GM19468 (cell line): ENCODE data around the gene OR51V1.
"Not testable (repeated sequence)": the region's sequence is repeated elsewhere in the genome, so short reads cannot be mapped to it uniquely, and the experiment has no call there.

Experiments used
- ATAC-seq: cut with Tn5 transposase; IDR thresholded peaks from one replicate; pipeline ENCODE4 v1.9.1; 2021; ENCODE audit warnings: mild to moderate bottlenecking, moderate library complexity, moderate number of reproducible peaks; ENCODE audit not compliant: unreplicated experiment; ENCODE audit errors: extremely low read depth

Gene OR51V1

GRCh38 chr11:5200582-5200981 is at the start of gene OR51V1:
TSS of gene OR51V1 (minus strand) at chr11:5200682. CDS start at chr11:5200682, 0 bp downstream.
- no peak for ATAC-seq

- ATAC-seq: not testable (repeated sequence)
Measured at GRCh38 chr11:5249807-5250396, 49.4 kb upstream of the OR51V1 start, which contains the start of gene HBG1. TSS of gene HBG1 (minus strand) at chr11:5249857. CDS start at chr11:5249804, 53 bp downstream.

GRCh38 chr11:5248498-5248897 is 48.0 kb upstream of the OR51V1 start:
- ATAC-seq: not testable (repeated sequence)

- no peak for ATAC-seq
Measured at GRCh38 chr11:5247472-5248192, 47.1 kb upstream of the OR51V1 start.

- no peak for ATAC-seq
Measured at GRCh38 chr11:5246772-5247471, 46.4 kb upstream of the OR51V1 start.

- no peak for ATAC-seq
Measured at GRCh38 chr11:5245155-5245554, 44.7 kb upstream of the OR51V1 start.

- no peak for ATAC-seq
Measured at GRCh38 chr11:5243816-5244180, 43.3 kb upstream of the OR51V1 start.

- ATAC-seq: no peak
Measured at GRCh38 chr11:5242933-5243815, 42.7 kb upstream of the OR51V1 start.

GRCh38 chr11:5242208-5242607 is 41.7 kb upstream of the OR51V1 start:
- no peak for ATAC-seq

GRCh38 chr11:5241458-5241857 is 41.0 kb upstream of the OR51V1 start:
- no peak for ATAC-seq

- ATAC-seq: no peak
Measured at GRCh38 chr11:5240458-5240857, 40.0 kb upstream of the OR51V1 start.

- no peak for ATAC-seq
Measured at GRCh38 chr11:5240056-5240455, 39.6 kb upstream of the OR51V1 start.

GRCh38 chr11:5239046-5239445 is 38.6 kb upstream of the OR51V1 start:
- no peak for ATAC-seq

GRCh38 chr11:5238486-5238885 is 38.0 kb upstream of the OR51V1 start:
- ATAC-seq: no peak

- no peak for ATAC-seq
Measured at GRCh38 chr11:5237420-5237819, 36.9 kb upstream of the OR51V1 start.

- ATAC-seq: no peak
Measured at GRCh38 chr11:5235364-5236095, 35.0 kb upstream of the OR51V1 start.

GRCh38 chr11:5234381-5234834 is 33.9 kb upstream of the OR51V1 start, which contains the start of gene HBD:
TSS of gene HBD (minus strand) at chr11:5234483. CDS start at chr11:5234433, 50 bp downstream.
- peak; percentile 74 for ATAC-seq

- no peak for ATAC-seq
Measured at GRCh38 chr11:5233307-5233706, 32.8 kb upstream of the OR51V1 start.

GRCh38 chr11:5232821-5233220 is 32.3 kb upstream of the OR51V1 start:
- ATAC-seq: no peak
